Calu3 (cell line): ENCODE data around the gene RAB15. TPM values are rescaled to one million over a fixed set of nuclear protein-coding genes. Genes with fewer than 3 reads are reported as not detected.

ENCODE experiments used
- BruUV-seq: library from RNA; stranded (reverse); fragments of 400-500 nt; replicated peaks from 2 replicates; lab custom pipeline; 2021; lab: Mats Ljungman, UMichigan
- CTCF ChIA-PET: fragments of 300-600 bp; sonication (Branson Sonifier 250); formaldehyde crosslinking; loops from one replicate; lab custom pipeline; 2022; ENCODE audit warnings: antibody characterized with exemption; lab: Charles Lee
- DNase-seq: peaks from one replicate; pipeline ENCODE4 v3.0.0; 2022
- H3K27ac Mint-ChIP-seq: one replicate; pipeline ENCODE4 v1.8.0; 2022; ENCODE audit warnings: mixed read lengths; ENCODE audit not compliant: unreplicated experiment
- H3K27me3 Mint-ChIP-seq: one replicate; pipeline ENCODE4 v1.8.0; 2022; ENCODE audit warnings: mixed read lengths; ENCODE audit not compliant: unreplicated experiment
- H3K36me3 Mint-ChIP-seq: one replicate; pipeline ENCODE4 v1.8.0; 2022; ENCODE audit warnings: mild to moderate bottlenecking, moderate library complexity, mixed read lengths; ENCODE audit not compliant: insufficient read depth, unreplicated experiment
- H3K4me1 Mint-ChIP-seq: one replicate; pipeline ENCODE4 v1.8.0; 2022; ENCODE audit warnings: mild to moderate bottlenecking, low read depth, mixed read lengths; ENCODE audit not compliant: unreplicated experiment
- H3K4me3 Mint-ChIP-seq: one replicate; pipeline ENCODE4 v1.8.0; 2022; ENCODE audit warnings: mild to moderate bottlenecking, low read depth, moderate library complexity, mixed read lengths; ENCODE audit not compliant: unreplicated experiment
- H3K9me3 Mint-ChIP-seq: one replicate; pipeline ENCODE4 v1.8.0; 2022; ENCODE audit warnings: low read depth, mixed read lengths; ENCODE audit not compliant: unreplicated experiment
- intact Hi-C: fragments of 100-400 bp; cut with micrococcal nuclease; formaldehyde crosslinking; loops from one replicate; pipeline ENCODE4 v1.10.0; 2022; ENCODE audit not compliant: unreplicated experiment
- total RNA-seq: library from RNA; stranded (reverse); gene quantifications from 2 replicates; pipeline ENCODE4 v1.2.3, GENCODE V29; 2022
- TF ChIP-seq, protein P1 (sequence below): fragments of 200-600 bp; IDR thresholded peaks from one replicate; pipeline ENCODE4 v1.8.0; 2022; ENCODE audit warnings: antibody characterized with exemption; ENCODE audit not compliant: unreplicated experiment

The RAB15 gene
- total RNA-seq, 1 experiment from 2014 or later, result 22.8 TPM

DNA sequence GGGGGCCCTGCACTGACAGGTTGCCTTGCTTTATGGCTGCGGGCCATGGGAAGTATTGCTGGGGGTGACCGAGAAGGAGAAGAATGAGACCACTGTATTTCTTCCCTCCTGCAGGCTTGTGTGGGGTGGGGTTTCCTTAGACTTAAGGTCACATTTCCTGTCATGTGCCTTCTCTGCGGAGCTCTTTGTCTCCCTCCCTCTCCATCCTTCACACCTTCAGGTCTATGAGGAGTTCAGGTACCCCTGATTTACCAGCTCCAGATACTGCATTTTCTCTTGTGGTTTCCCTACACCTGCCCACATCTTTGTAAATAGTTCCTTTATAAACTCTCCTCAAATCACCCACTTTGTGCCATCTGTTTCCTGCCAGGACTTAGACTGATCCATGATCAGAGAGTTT lies 18.2 kb upstream of the RAB15 start:
- TF ChIP-seq, protein P1, sequence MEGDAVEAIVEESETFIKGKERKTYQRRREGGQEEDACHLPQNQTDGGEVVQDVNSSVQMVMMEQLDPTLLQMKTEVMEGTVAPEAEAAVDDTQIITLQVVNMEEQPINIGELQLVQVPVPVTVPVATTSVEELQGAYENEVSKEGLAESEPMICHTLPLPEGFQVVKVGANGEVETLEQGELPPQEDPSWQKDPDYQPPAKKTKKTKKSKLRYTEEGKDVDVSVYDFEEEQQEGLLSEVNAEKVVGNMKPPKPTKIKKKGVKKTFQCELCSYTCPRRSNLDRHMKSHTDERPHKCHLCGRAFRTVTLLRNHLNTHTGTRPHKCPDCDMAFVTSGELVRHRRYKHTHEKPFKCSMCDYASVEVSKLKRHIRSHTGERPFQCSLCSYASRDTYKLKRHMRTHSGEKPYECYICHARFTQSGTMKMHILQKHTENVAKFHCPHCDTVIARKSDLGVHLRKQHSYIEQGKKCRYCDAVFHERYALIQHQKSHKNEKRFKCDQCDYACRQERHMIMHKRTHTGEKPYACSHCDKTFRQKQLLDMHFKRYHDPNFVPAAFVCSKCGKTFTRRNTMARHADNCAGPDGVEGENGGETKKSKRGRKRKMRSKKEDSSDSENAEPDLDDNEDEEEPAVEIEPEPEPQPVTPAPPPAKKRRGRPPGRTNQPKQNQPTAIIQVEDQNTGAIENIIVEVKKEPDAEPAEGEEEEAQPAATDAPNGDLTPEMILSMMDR, result no peak
- Mint-ChIP-seq H3K9me3 (no peaks in the 10 kb centered on the region), H3K36me3 (peaks cover 13% of the 10 kb centered on the region), H3K27ac (no peak overlapping the region), H3K4me1 (peaks cover 14% of the 10 kb centered on the region), H3K4me3 (no peak overlapping the region), H3K27me3 (no peaks in the 10 kb centered on the region)
- DNase-seq, result no peak
- CTCF ChIA-PET, result no interaction called here
- intact Hi-C loops, result no loop called here
- no TSS peak for BruUV-seq

DNA sequence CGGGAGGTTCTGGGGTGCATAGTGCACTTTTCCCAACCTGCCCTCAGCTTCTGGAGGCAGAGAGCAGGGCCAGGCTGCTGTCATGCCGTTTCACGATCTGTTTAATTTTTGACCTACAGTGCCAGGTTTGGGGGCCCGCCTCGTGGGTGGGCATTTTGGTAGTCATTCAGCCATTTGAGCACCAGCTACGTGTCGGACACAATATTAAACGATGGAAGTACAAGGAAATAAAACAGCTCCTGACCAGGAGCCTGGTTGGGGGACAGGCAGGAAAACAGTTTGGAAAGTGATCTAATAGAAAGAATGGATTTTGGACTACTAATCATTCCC lies 15.3 kb upstream of the RAB15 start:
- Mint-ChIP-seq H3K27me3 (no peaks in the 10 kb centered on the region), H3K36me3 (peaks cover 13% of the 10 kb centered on the region), H3K27ac (peak overlapping the region; percentile 83), H3K4me3 (peak overlapping the region; percentile 86), H3K9me3 (no peaks in the 10 kb centered on the region), H3K4me1 (peaks cover 20% of the 10 kb centered on the region)
- intact Hi-C loops, result loop anchor here (2.0 kb wide), 1 partner anchor 45 kb away; the partner anchor contains the start of gene GPX2
- DNase-seq, result no peak
- CTCF ChIA-PET, result interaction anchor here (0.5 to 1.6 kb wide), 10 partner anchors 10 to 117 kb away, joined by 3 to 33 read pairs (median 4); partner anchors contain the start of gene GPX2
- TF ChIP-seq, protein P1, result no peak
- BruUV-seq, result no TSS peak

DNA sequence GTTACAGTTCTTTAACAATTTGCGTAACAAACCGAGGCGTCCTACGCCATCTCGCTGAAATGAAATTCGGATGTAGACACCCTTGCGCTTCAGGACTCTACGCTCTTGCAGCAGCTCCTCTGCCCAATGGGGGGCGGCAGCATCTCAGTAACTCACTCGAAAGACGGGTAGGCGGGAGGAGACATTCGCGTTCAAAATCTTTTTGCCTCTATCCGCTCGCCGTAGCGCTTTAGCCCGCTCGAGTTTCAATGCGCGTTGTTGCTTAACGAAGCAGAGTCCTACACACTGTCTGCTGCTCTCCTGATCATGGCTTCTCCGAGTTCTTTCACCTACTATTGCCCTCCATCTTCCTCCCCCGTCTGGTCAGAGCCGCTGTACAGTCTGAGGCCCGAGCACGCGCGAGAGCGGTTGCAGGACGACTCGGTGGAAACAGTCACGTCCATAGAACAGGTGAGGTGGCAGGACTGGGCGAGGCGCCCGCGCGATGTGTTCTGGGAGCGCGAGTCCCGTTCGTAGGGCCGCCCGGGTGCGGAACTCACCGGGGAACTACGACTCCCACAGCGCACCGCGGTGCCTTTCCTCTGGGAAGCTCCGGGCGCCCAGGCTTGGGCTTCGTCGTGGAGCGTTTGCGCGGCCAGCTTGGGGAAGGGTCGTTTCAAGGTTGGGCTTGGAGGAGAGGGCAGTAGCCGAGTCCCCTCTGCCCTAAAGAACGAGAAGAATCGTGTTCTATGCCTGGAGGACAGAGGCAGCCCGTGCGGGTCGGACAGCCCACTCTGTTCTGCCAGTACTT lies 14.7 kb upstream of the RAB15 start, which contains the start of gene FNTB:
TSS of gene FNTB (plus strand) at position 248 of the 790 bp plus-strand sequence. CDS start at position 307, 59 bp downstream.
- intact Hi-C loops, result loop anchor here (1.0 to 2.0 kb wide), 2 partner anchors 33 to 44 kb away; partner anchors contain the start of gene GPX2
- TF ChIP-seq, protein P1, result no peak

DNA sequence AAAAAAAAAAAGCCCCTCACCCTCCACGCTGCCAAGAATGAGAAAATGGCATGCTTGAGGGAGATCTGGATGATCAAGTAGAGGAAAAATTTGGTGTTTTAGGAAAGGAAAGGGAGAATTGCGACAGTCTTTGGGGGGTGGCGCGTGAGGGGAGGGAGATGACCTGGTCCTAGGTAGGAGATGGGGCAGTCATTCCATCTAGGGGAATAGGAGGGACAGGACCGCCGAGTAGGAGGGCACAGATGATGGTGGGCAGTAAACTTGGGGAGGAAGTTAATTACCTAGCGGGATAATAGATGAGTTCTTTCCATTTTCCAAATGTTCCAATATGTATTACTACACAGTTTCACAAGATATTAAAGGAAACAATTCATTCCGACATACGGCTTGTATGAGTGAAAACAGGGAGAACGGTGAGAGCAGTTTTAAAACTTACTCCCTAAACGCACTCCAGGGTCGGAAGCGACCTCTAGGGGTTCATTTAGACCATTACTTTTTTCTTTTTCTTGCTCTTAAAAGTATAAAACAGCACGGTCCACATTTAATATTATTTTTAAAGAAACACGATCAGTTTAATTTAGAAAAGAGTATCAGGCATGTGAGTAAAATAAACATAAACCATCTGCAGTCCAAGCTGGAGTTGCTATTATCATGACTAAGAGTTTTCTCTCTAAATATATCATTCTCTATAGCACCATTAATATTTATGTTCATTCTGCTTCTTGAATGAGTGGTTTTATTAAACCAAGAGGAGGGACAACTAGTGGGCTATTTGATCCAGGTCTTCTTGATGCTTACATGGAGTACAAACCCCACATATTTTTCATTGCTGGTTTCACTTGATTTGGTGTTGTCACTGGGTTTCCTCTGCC lies 11.5 kb upstream of the RAB15 start:
- TF ChIP-seq, protein P1, result no peak
- H3K9me3 Mint-ChIP-seq, result no peaks in the 10 kb centered on the region
- peaks cover 18% of the 10 kb centered on the region for H3K4me1 Mint-ChIP-seq
- peak; percentile 37 for DNase-seq
- H3K4me3 Mint-ChIP-seq, result peak overlapping the region; percentile 54
- peaks cover 13% of the 10 kb centered on the region for H3K36me3 Mint-ChIP-seq
- intact Hi-C loops, result loop anchor here (5.0 kb wide), 1 partner anchor 161 kb away; no protein-coding TSS in a partner anchor
- H3K27me3 Mint-ChIP-seq, result no peaks in the 10 kb centered on the region
- peak overlapping the region; percentile 37 for H3K27ac Mint-ChIP-seq
- CTCF ChIA-PET, result interaction anchor here (0.6 kb wide), 1 partner anchor 73 kb away, joined by 8 read pairs; no protein-coding TSS in a partner anchor
- no TSS peak for BruUV-seq

More for the DNA sequence above, 14.7 kb upstream of the RAB15 start, which contains the start of gene FNTB:
- Mint-ChIP-seq H3K36me3 (peaks cover 13% of the 10 kb centered on the region), H3K4me1 (peaks cover 25% of the 10 kb centered on the region), H3K9me3 (no peaks in the 10 kb centered on the region), H3K27ac (peak within 1 kb of the TSS; percentile 83), H3K4me3 (peak within 1 kb of the TSS; percentile 86), H3K27me3 (no peaks in the 10 kb centered on the region)
- TSS peak; percentile 90 for BruUV-seq
- CTCF ChIA-PET, result interaction anchor here (0.5 to 1.6 kb wide), 14 partner anchors 10 to 472 kb away, joined by 3 to 33 read pairs (median 4); partner anchors contain the start of gene GPX2
- peak; percentile 95 for DNase-seq
